Measurements from ENCODE around the gene PEX14. TPM values are rescaled to one million over a fixed set of nuclear protein-coding genes. Genes with fewer than 3 reads are reported as not detected.

Gene PEX14
- total and polyA plus RNA-seq, 9 of the 15 experiments (the other 6 are each of a cell fraction or from before 2014, with no cell fraction given), result 2.6 to 45.7 (median 22.7) TPM

DNA sequence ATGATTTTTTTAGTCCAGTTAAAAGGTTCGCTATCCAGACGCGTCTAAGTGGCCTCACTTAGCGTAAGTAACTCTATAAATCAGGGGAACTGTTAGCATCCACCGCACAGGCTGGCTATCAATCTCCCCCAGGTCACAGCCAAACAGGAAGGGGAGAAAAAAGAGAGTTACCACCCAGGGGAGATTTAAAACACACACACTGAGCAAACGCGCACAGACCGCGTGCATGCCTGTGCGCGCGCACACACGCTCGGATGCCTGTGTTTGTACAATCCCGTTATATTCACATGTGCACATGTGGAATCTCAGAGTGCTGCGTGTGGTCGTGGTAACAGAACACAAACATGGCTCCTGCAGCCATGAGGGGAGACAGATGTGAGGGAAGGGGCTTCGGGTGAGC is 196.3 kb downstream of the PEX14 start:
- Histone ChIP-seq H2AFZ (ENCODE audit: low read depth, low read length) (no peak overlapping the region), H3K9me3 (replicated peaks; ENCODE audit: control insufficient read depth, insufficient read depth, low read depth, low read length) (no peaks in the 10 kb centered on the region), H3K9ac (ENCODE audit: insufficient read depth in 1 of 2, low read depth in 2 of 2, low read length in 2 of 2) (no peak overlapping the region), H3K4me1 (replicated peaks in 1 of 2; ENCODE audit: control insufficient read depth in 2 of 2, insufficient read depth in 2 of 2, low read length in 2 of 2) (peaks cover 0 to 44% of the 10 kb centered on the region in 2 experiments; a peak in 2 of 5 replicates), H3K4me3 (no peak overlapping the region), H3K27me3 (ENCODE audit: control insufficient read depth in 2 of 2, insufficient read depth in 2 of 2, low read length in 2 of 2) (peaks cover 68 to 91% of the 10 kb centered on the region in 2 experiments), H3K9me1 (ENCODE audit: control insufficient read depth, insufficient read depth, low read length) (no peaks in the 10 kb centered on the region), H3K27ac (ENCODE audit: extremely low read depth, low read depth, low read length) (no peak overlapping the region), H3K4me2 (ENCODE audit: insufficient read depth, low read length) (no peak overlapping the region), H3K36me3 (ENCODE audit: control insufficient read depth, insufficient read depth, low read length) (no peaks in the 10 kb centered on the region), H4K20me1 (replicated peaks; ENCODE audit: control insufficient read depth, insufficient read depth, low read length) (peaks cover 46% of the 10 kb centered on the region), H3K79me2 (ENCODE audit: control insufficient read depth, insufficient read depth, low read length) (no peaks in the 10 kb centered on the region)
- intact Hi-C loops (cut with micrococcal nuclease), result no loop called here
- BruUV-seq (replicated peaks), result no TSS peak
- DNase-seq (ENCODE audit: extremely low read depth in 1 of 4, low spot score in 3 of 4) (no peak), ATAC-seq (no peak), FAIRE-seq (no peak)
- WGBS (ENCODE audit: insufficient coverage, low coverage, missing lambda C conversion rate), result 15% methylated on average over 18 of the region's 18 CpGs
- in situ Hi-C loops (cut with MboI), result no loop called here
- CTCF ChIA-PET (ENCODE audit: low intra/inter-chr PET ratio), result no interaction called here
- POLR2A ChIA-PET, result no interaction called here
- peak; percentile 66 for TF ChIP-seq HNRNPLL (IDR thresholded peaks at IDR 0.05; ENCODE audit: low read depth, low read length, poor library complexity, severe bottlenecking)
- TF ChIP-seq GATAD2B (IDR thresholded peaks at IDR 0.05; ENCODE audit: borderline replicate concordance), result no peak
- TF ChIP-seq, protein P1, sequence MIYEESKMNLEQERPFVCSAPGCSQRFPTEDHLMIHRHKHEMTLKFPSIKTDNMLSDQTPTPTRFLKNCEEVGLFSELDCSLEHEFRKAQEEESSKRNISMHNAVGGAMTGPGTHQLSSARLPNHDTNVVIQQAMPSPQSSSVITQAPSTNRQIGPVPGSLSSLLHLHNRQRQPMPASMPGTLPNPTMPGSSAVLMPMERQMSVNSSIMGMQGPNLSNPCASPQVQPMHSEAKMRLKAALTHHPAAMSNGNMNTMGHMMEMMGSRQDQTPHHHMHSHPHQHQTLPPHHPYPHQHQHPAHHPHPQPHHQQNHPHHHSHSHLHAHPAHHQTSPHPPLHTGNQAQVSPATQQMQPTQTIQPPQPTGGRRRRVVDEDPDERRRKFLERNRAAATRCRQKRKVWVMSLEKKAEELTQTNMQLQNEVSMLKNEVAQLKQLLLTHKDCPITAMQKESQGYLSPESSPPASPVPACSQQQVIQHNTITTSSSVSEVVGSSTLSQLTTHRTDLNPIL (CRISPR knock-in tag; IDR thresholded peaks at IDR 0.05), result no peak
- no peak for TF ChIP-seq BRD4 (IDR thresholded peaks at IDR 0.05)
- peak; percentile 16 for TF ChIP-seq MEIS2 (IDR thresholded peaks at IDR 0.05; ENCODE audit: partially characterized antibody)
- no peak for TF ChIP-seq ARID4B (CRISPR knock-in tag; IDR thresholded peaks at IDR 0.05)
- TF ChIP-seq RBM22 (IDR thresholded peaks at IDR 0.05; ENCODE audit: low read depth, low read length, poor library complexity, severe bottlenecking), result no peak
- TF ChIP-seq ZZZ3 (IDR thresholded peaks at IDR 0.05), result no peak
- no peak for TF ChIP-seq POLR2AphosphoS5 (IDR thresholded peaks at IDR 0.05; ENCODE audit: control insufficient read depth, insufficient read depth, low read depth, low read length)
- TF ChIP-seq ZNF217 (CRISPR knock-in tag; IDR thresholded peaks at IDR 0.05), result no peak
- TF ChIP-seq DPF2 (IDR thresholded peaks at IDR 0.05), result no peak
- no peak for TF ChIP-seq PPARD (CRISPR knock-in tag; IDR thresholded peaks at IDR 0.05)
- TF ChIP-seq SMARCE1 (IDR thresholded peaks at IDR 0.05), result no peak
- no peak for TF ChIP-seq ASH1L (IDR thresholded peaks at IDR 0.05; ENCODE audit: borderline replicate concordance, low read depth, partially characterized antibody)
- no peak for TF ChIP-seq ZNF143 (CRISPR knock-in tag; IDR thresholded peaks at IDR 0.05)
